HepG2 (cell line): ENCODE results near the gene SRP72. TPM values are rescaled to one million over a fixed set of nuclear protein-coding genes. Genes with fewer than 3 reads are reported as not detected.

Experiments used
- CEBPZ ChIP-seq: IDR thresholded peaks from 2 replicates; pipeline ENCODE4 v1.6.1; 2012; ENCODE audit warnings: low read length, improper control_type of control experiment
- FOXA3 ChIP-seq: IDR thresholded peaks from 2 replicates; pipeline ENCODE4 v1.6.1; 2016; ENCODE audit warnings: missing genetic modification reagents, missing compliant biosample characterization
- FOXJ3 ChIP-seq: sonication (generic); formaldehyde crosslinking; IDR thresholded peaks from 2 replicates; pipeline ENCODE4 v1.4.0; 2020; ENCODE audit warnings: missing genetic modification reagents, mild to moderate bottlenecking, borderline replicate concordance
- HES4 ChIP-seq: sonication (generic); formaldehyde crosslinking; IDR thresholded peaks from 2 replicates; pipeline ENCODE4 v1.9.0; 2021; ENCODE audit warnings: mild to moderate bottlenecking, missing genetic modification reagents, borderline replicate concordance
- NFATC3 ChIP-seq: sonication (generic); formaldehyde crosslinking; IDR thresholded peaks from 2 replicates; pipeline ENCODE4 v1.5.1; 2020; ENCODE audit warnings: mild to moderate bottlenecking, missing genetic modification reagents
- NFYB ChIP-seq: sonication (generic); formaldehyde crosslinking; IDR thresholded peaks from 2 replicates; pipeline ENCODE4 v1.4.0; 2020; ENCODE audit warnings: missing genetic modification reagents
- PAWR ChIP-seq: sonication (generic); formaldehyde crosslinking; IDR thresholded peaks from 2 replicates; pipeline ENCODE4 v1.4.0; 2020; ENCODE audit warnings: missing genetic modification reagents, mild to moderate bottlenecking, borderline replicate concordance
- PHF20 ChIP-seq: sonication (generic); formaldehyde crosslinking; IDR thresholded peaks from 2 replicates; pipeline ENCODE4 v1.5.0; 2020; ENCODE audit warnings: mild to moderate bottlenecking, missing genetic modification reagents
- PHF21A ChIP-seq: sonication (generic); formaldehyde crosslinking; IDR thresholded peaks from 2 replicates; pipeline ENCODE4 v1.5.0; 2020; ENCODE audit warnings: mild to moderate bottlenecking, missing genetic modification reagents
- SSRP1 ChIP-seq: IDR thresholded peaks from 2 replicates; pipeline ENCODE4 v1.6.1; 2016; ENCODE audit warnings: control low read depth
- ZFP37 ChIP-seq: sonication (generic); formaldehyde crosslinking; IDR thresholded peaks from 2 replicates; pipeline ENCODE4 v1.4.0; 2020; ENCODE audit warnings: missing genetic modification reagents, borderline replicate concordance
- ZNF276 ChIP-seq: sonication (generic); formaldehyde crosslinking; IDR thresholded peaks from 2 replicates; pipeline ENCODE4 v1.4.0; 2020; ENCODE audit warnings: mild to moderate bottlenecking, low read depth, missing genetic modification reagents
- ZNF292 ChIP-seq: sonication (generic); formaldehyde crosslinking; IDR thresholded peaks from 2 replicates; pipeline ENCODE4 v1.8.1; 2022; ENCODE audit warnings: mild to moderate bottlenecking, low read depth, missing genetic modification reagents, borderline replicate concordance
- ZNF430 ChIP-seq: sonication (generic); formaldehyde crosslinking; IDR thresholded peaks from 2 replicates; pipeline ENCODE4 v1.9.0; 2021; ENCODE audit warnings: mild to moderate bottlenecking, missing genetic modification reagents
- ZNF501 ChIP-seq: sonication (generic); formaldehyde crosslinking; IDR thresholded peaks from 2 replicates; pipeline ENCODE4 v1.5.1; 2020; ENCODE audit warnings: mild to moderate bottlenecking, moderate library complexity, missing genetic modification reagents
- ZNF598 ChIP-seq: sonication (generic); formaldehyde crosslinking; IDR thresholded peaks from 2 replicates; pipeline ENCODE4 v1.5.1; 2020; ENCODE audit warnings: mild to moderate bottlenecking, missing genetic modification reagents, borderline replicate concordance
- ZNF639 ChIP-seq: conservative IDR thresholded peaks from 2 replicates; pipeline ENCODE4 v1.6.1; 2018; ENCODE audit warnings: missing genetic modification reagents
- polyA plus RNA-seq, 8 experiments: library from polyadenylated mRNA; depleted of rRNA in 3 of 8; stranded (reverse) in 7 of 8; unstranded in 1 of 8; fragments of >200 nt; fragmentation: Illumina TruSeq in 4 of 8; extraction: Trizol in 4 of 8; gene quantifications; 2 replicates each; pipeline versions ENCODE4 v1.2.1 to v1.2.3, GENCODE V29; 2011 to 2016; ENCODE audit warnings: low read depth in 4 of 8, missing spikeins in 1 of 8, mixed read lengths in 1 of 8; ENCODE audit not compliant: insufficient read depth in 1 of 8
- total RNA-seq, 5 experiments: library from RNA; depleted of rRNA; stranded (reverse); fragments of >200 nt; fragmentation: Illumina TruSeq; extraction: Trizol; gene quantifications; 2 replicates each; pipeline ENCODE4 v1.2.3, GENCODE V29; 2016; ENCODE audit warnings: low read depth in 1 of 5
- TF ChIP-seq, protein P1 (sequence below): sonication (generic); formaldehyde crosslinking; IDR thresholded peaks from 2 replicates; pipeline ENCODE4 v1.8.1; 2023; ENCODE audit warnings: mild to moderate bottlenecking, moderate library complexity, missing genetic modification reagents

SRP72 gene
- total and polyA plus RNA-seq, 2 of the 13 experiments (the other 11 are each of a cell fraction or from before 2014, with no cell fraction given) = 64.9 to 75.6 TPM

DNA sequence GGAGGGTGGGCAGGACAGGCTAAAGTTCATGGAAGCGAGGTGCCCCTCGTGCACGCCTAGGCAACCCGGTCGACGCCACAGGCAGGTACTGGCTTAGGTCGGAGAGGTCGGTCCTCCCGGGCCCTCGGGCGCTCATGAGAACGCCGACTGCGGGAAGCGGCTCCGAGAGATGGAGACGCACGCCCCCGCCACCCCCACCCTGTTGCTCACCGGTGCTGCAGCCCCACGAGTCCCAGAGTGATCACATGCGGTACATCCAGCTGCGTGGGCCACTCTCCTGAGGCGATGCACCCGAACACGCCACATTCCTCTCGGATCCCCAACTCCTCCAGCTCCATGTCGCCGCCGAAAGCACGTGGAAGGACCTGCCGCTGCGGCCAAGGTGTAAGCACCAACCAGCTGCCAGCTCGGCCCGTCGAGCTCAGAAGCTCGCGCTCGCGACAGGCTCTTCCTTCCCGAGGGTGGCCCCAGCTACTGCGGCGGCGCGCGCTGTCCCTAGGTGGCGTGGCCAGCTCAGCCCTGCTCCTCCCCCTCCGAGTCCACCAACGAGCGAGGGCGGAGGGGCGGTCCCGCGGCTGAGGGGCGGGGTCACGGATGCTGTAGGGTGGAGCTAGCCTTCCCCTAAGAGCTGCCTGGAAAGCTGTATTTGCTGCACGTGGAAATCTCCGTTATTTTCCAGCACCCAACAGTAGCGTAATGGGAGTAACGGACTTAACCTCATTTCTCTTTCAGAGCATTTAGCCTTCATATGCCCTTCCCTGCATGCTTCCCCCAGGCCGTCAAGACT is 32.1 kb upstream of the SRP72 start, which contains the start of gene PPAT (continued):
- TF ChIP-seq ZNF598 (CRISPR knock-in tag) = no peak
- TF ChIP-seq ZFP37 = peak; percentile 21; the same call in 1 of the 2 replicates
- TF ChIP-seq SSRP1 (CRISPR knock-in tag) = 0 out of 2 replicates have a peak, but pooled peaks have one; percentile 78
- TF ChIP-seq PHF20 = no peak
- TF ChIP-seq, protein P1, sequence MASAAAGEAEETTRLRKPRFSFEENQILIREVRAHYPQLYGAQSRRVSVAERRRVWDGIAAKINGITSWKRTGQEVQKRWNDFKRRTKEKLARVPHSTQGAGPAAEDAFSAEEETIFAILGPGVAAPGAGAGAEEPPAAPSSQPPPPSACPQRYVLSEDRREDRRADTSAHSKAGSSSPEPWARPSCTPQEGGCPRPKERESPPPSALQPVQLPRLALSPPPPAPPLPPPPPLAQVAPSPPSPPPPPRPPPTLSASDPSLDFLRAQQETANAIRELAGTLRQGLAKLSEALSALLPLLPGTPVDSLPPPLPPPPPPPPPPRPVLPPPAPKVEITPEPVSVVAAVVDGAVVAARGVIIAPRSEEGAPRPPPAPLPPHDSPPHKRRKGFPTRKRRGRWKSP (CRISPR knock-in tag) = no peak; the same call in none of the 2 replicates
- peak; percentile 15; the same call in 1 of the 2 replicates for TF ChIP-seq FOXA3 (CRISPR knock-in tag)
- no peak for TF ChIP-seq CEBPZ
- peak; percentile 39; the same call in 1 of the 2 replicates for TF ChIP-seq PHF21A (CRISPR knock-in tag)
- peak; percentile 61 for TF ChIP-seq NFYB (CRISPR knock-in tag)
- TF ChIP-seq NFATC3 = no peak
- TF ChIP-seq PAWR = 0 out of 2 replicates have a peak, but pooled peaks have one; percentile 77
- TF ChIP-seq ZNF501 (CRISPR knock-in tag) = no peak
- peak; percentile 91 for TF ChIP-seq ZNF430 (CRISPR knock-in tag)
- TF ChIP-seq ZNF639 = no peak
- TF ChIP-seq FOXJ3 = no peak; the same call in 1 of the 2 replicates
- TF ChIP-seq ZNF292 = peak; percentile 58; the same call in 1 of the 2 replicates
- peak; percentile 23; the same call in 1 of the 2 replicates for TF ChIP-seq HES4 (CRISPR knock-in tag)
- TF ChIP-seq ZNF276 (CRISPR knock-in tag) = peak; percentile 72
